HG02943 (cell line): ENCODE data around the gene MED4.
"Not testable (repeated sequence)": the region's sequence is repeated elsewhere in the genome, so short reads cannot be mapped to it uniquely, and the experiment has no call there.

Experiments used
- ATAC-seq: cut with Tn5 transposase; IDR thresholded peaks from one replicate; pipeline ENCODE4 v1.9.1; 2021; ENCODE audit warnings: mild to moderate bottlenecking, low read depth, moderate library complexity; ENCODE audit not compliant: unreplicated experiment

MED4 gene

GRCh38 chr13:48096670-48097069, 1.8 kb upstream of the MED4 start:
- no peak for ATAC-seq

GRCh38 chr13:48094404-48094780, 512 bp downstream of the MED4 start:
- ATAC-seq, result peak; percentile 25

- no peak for ATAC-seq
These were observed 1.3 kb downstream of the MED4 start for GRCh38 chr13:48093588-48093987.

GRCh38 chr13:48086272-48086671, 8.6 kb downstream of the MED4 start:
- ATAC-seq, result no peak

GRCh38 chr13:48081739-48082138, 13.2 kb downstream of the MED4 start:
- ATAC-seq, result no peak

DNA sequence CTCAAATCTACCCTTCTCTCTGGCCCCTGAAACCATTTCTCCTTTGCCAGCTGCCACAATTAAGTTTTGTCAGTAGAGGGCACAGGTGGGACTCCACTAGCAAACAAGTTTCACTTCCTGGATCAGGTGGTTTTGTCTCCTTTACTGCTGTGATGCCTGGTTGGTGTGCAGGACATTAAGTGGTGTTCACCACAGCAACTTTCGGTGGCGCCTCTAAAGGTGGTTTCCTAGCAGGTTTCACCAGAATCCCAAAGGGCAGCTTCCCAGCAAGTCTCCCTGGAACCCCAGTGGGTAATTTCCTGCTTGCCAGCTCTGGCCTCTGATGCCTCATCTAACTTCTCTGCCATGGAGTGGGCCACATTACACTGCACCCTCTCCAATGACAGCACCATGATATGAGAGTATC, 16.6 kb downstream of the MED4 start:
- peak; percentile 93 for ATAC-seq

DNA sequence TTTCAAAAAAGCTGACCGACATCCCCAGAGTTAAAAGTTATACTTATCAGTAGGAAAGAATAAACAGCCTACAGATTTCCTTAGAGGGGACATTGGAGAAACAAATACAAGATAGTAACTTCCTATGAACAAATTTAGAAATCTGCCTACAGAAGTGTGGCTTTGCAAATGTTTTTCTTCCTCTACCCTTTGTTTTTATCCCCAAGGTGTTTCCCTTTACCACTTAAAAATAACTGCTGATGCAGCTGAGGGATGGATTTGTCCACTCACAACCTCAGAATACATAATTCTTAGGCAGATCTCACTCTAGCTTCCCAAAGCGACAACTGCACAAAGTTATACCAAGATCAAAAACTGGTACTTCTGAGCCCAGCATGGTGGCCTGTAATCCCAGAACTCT, 20.9 kb downstream of the MED4 start:
- ATAC-seq, result no peak

DNA sequence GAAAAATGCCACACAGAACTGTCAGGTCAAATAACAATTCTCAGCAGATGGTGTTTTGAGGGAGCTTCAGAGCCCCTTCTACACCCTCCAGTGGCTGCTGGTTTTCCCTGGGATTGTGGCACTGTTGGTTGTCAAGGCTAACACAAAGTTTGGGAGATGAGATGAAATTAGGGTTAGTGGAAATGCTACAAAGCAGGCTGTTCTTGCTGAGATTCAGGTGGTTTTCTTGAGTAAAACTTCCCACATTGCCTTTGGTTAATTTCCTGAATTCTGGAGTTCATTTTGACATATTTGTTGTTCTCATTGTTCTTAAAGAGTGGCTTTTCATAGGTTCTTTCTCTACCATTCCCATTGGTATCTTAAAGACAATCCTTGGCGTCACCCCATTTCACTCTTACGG, 22.1 kb downstream of the MED4 start:
- no peak for ATAC-seq

DNA sequence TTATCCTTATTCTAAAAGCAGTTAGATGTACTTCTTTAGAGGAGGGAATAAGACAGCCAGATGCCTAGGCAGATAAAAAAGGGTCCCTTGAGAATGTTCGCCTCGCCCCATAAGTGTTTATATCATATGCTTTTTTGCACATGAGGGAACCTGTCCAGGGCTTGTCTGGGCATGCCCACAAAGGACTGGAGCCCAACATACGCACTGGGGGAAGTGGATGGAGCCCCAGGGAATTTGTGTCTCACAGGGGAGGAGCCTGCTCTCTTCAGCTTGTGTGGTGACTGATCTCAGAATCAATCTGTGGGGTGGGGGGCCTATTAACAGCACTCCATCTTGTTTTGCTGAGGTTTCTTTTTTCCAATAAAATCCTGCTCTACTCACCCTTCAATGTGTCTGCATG, 22.6 kb downstream of the MED4 start:
- ATAC-seq, result no peak

GRCh38 chr13:48070942-48071341, 24.0 kb downstream of the MED4 start:
- ATAC-seq, result no peak

- no peak for ATAC-seq
These were observed 25.3 kb downstream of the MED4 start for GRCh38 chr13:48069573-48069972.

- ATAC-seq, result no peak
These were observed 26.0 kb downstream of the MED4 start for GRCh38 chr13:48068952-48069351.

- no peak for ATAC-seq
These were observed 26.9 kb downstream of the MED4 start for GRCh38 chr13:48068036-48068435.

DNA sequence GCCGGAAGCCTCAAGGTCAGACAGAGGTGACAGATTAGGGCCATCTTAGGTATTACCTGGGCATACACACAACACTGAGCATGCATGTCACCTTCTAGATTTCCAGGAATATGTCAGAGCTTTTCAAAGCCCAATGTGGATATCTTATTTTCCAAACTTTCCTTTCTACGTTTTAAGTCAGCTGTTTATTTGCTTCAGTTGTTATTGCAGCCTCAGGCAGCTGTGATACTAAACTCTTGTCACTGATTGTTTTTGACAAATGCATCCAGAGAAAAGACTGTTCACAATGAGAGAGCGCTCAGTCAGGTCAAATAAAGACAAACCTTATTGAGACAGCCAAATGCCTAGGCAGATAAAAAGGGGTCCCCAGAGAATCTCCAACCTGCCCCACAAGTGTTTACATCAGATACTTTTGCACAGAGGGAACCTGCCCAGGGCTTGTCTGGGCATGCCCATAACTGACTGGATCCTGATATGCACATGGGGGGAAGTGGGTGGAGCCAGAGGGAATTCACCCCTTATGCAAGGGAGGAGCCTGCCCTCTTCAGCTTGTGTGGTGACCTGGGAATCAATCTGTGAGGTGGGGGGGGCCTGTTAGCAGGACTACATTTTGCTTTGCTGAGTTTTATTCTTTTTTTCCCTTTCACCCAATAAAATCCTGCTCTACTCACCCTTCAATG, 28.5 kb downstream of the MED4 start:
- ATAC-seq, result no peak

- not testable (repeated sequence) for ATAC-seq
These were observed 35.0 kb downstream of the MED4 start for GRCh38 chr13:48059951-48060350.

DNA sequence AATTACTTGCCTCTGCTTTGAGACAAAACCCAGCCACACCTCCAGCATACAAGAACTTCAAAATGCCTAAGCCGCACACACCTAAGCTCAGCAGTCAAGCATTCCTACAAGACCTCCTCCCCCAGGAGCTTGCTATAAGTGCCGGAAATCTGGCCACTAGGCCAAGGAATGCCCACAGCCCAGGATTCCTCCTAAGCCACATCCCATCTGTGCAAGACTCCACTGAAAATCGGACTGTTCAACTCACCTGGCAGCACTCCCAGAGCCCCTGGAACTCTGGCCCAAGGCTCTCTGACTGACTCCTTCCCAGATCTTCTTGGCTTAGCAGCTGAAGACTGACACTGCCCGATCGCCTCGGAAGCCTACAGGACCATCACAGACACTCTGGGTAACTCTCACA, 36.4 kb downstream of the MED4 start:
- not testable (repeated sequence) for ATAC-seq

DNA sequence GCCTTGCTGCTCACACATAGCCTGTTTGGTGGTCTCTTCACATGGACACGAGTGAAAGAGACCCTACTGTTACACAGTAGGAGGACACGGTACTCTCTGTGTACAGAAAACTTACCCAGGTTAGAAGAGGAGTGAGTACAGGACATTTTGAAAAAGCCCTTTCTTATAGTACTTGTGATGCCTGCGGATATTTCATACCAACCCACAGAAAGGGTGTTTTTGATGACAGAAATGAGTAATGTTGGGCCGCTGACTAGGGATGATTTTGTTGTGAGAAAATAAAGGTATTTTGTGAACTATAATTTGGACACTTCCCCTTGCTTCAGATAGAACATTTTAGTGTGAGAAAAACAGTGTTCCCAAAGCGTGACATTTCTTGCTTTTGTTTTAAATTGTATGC, 39.2 kb downstream of the MED4 start:
- no peak for ATAC-seq

- ATAC-seq, result no peak
These were observed 40.3 kb downstream of the MED4 start for GRCh38 chr13:48054601-48055000.

- ATAC-seq, result no peak
These were observed 44.4 kb downstream of the MED4 start for GRCh38 chr13:48050550-48050949.

GRCh38 chr13:48043789-48044503, 51.0 kb downstream of the MED4 start:
- ATAC-seq, result no peak

DNA sequence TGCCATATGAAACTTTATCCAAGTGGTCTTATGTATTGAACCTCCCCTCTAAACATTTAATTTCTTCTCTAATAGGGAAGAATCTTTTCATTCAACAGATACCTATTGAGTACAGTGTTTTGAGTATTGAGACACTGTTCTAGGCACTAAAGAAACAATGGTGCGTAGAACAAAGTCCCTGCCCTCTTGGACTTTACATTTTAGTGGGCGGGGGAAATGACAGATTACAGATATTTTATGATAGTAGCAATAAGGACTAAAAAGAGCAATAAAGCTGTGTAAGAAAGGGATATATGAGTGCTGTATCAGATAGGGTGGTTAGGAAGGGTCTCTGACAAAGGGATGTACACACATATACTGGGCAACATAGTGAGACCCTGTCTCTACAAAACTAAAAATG, 52.0 kb downstream of the MED4 start:
- no peak for ATAC-seq

DNA sequence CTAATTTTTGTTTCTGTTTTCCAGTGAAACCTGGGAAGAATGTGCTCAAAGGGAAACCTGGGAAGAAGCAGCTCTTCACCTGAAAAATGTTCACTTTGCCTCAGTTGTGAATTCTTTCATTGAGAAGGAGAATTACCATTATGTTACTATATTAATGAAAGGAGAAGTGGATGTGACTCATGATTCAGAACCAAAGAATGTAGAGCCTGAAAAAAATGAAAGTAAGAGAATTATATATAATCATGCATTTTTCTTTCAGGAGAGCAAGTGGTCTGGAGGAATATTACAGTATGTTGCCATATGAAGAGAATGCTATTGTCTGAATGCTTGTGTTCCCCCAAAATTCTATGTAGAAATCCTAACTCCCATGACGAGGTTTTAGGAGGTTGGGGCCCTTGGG, 54.0 kb downstream of the MED4 start:
- ATAC-seq, result no peak
